Endothelial cell of umbilical vein (primary cell): ENCODE measurements around the gene RFC3. TPM values are rescaled to one million over a fixed set of nuclear protein-coding genes. Genes with fewer than 3 reads are reported as not detected.

Experiments
- BruUV-seq: library from RNA; stranded (reverse); fragments of 400-500 nt; replicated peaks from 2 replicates; lab custom pipeline; 2021; lab: Mats Ljungman, UMichigan
- CTCF ChIA-PET: fragments of 300-600, 350-600 bp; sonication (Branson Sonifier 250); formaldehyde crosslinking; loops from one replicate; lab custom pipeline; 2021; ENCODE audit warnings: antibody characterized with exemption, inconsistent platforms; lab: Charles Lee
- POLR2A ChIA-PET: fragments of 300-600, 350-600 bp; sonication (Branson Sonifier 250); formaldehyde crosslinking; loops from one replicate; lab custom pipeline; 2021; ENCODE audit warnings: antibody characterized with exemption, inconsistent platforms; lab: Charles Lee
- DNase-seq: peaks from one replicate; pipeline ENCODE4 v3.0.0-alpha.2; 2011; ENCODE audit warnings: low read depth, low spot score
- FAIRE-seq: peaks from 2 replicates; lab custom pipeline; 2011; peaks lifted over from hg19 to GRCh38; lab: Jason Lieb, UNC
- H2AFZ ChIP-seq: 2 replicates; pipeline ENCODE4 v1.6.0; 2012; ENCODE audit warnings: low read depth, low read length, control low read depth, inconsistent platforms
- H3K27ac ChIP-seq: 2 replicates; pipeline ENCODE4 v1.5.1; 2011; ENCODE audit warnings: low read depth, mild to moderate bottlenecking, control low read depth, low read length, moderate library complexity; ENCODE audit not compliant: insufficient read depth
- H3K27me3 ChIP-seq, 2 experiments: 2 replicates each; pipeline versions ENCODE4 v1.6.0 to v1.6.1; 2011; ENCODE audit warnings: low read length in 2 of 2, mixed read lengths in 1 of 2; ENCODE audit not compliant: control insufficient read depth in 2 of 2, insufficient read depth in 2 of 2
- H3K36me3 ChIP-seq, 2 experiments: 2 replicates in 1 of 2; 3 replicates in 1 of 2; pipeline ENCODE4 v1.5.1; 2011; ENCODE audit warnings: low read length in 2 of 2, mild to moderate bottlenecking in 1 of 2, moderate library complexity in 1 of 2; ENCODE audit not compliant: control insufficient read depth in 2 of 2, insufficient read depth in 2 of 2; ENCODE audit errors: extremely low read depth in 1 of 2
- H3K4me1 ChIP-seq: 3 replicates; pipeline ENCODE4 v1.5.1; 2011; ENCODE audit warnings: mild to moderate bottlenecking, low read length; ENCODE audit not compliant: control insufficient read depth, insufficient read depth; ENCODE audit errors: extremely low read depth
- H3K4me2 ChIP-seq: 2 replicates; pipeline ENCODE4 v1.6.1; 2011; ENCODE audit warnings: low read length, control low read depth, mixed read lengths; ENCODE audit not compliant: insufficient read depth
- H3K4me3 ChIP-seq, 3 experiments: fragments of 200-600 bp in 1 of 3; sonication (generic), shearing (Covaris generic) in 1 of 3; replicated peaks in 1 of 3; 2 replicates each; pipeline ENCODE4 v1.5.1; 2011 to 2016; ENCODE audit warnings: control low read depth in 3 of 3, low read length in 3 of 3, mild to moderate bottlenecking in 2 of 3, inconsistent platforms in 1 of 3, low read depth in 1 of 3, moderate library complexity in 1 of 3; ENCODE audit not compliant: insufficient read depth in 1 of 3
- H3K79me2 ChIP-seq: 2 replicates; pipeline ENCODE4 v1.6.0; 2012; ENCODE audit warnings: low read length, inconsistent platforms; ENCODE audit not compliant: control insufficient read depth, insufficient read depth
- H3K9ac ChIP-seq: replicated peaks from 2 replicates; pipeline ENCODE3; 2011; ENCODE audit warnings: low read length, control low read depth; ENCODE audit not compliant: insufficient read depth; ENCODE audit errors: extremely low read depth
- H3K9me1 ChIP-seq: replicated peaks from 3 replicates; pipeline ENCODE4 v1.6.0; 2011; ENCODE audit warnings: mild to moderate bottlenecking, low read length; ENCODE audit not compliant: control insufficient read depth, insufficient read depth; ENCODE audit errors: extremely low read depth
- H3K9me3 ChIP-seq: replicated peaks from 2 replicates; pipeline ENCODE4 v1.5.1; 2012; ENCODE audit warnings: low read length, inconsistent platforms; ENCODE audit not compliant: control insufficient read depth, insufficient read depth
- H4K20me1 ChIP-seq: replicated peaks from 2 replicates; pipeline ENCODE3; 2011; ENCODE audit warnings: mild to moderate bottlenecking, low read length; ENCODE audit not compliant: control insufficient read depth, insufficient read depth; ENCODE audit errors: extremely low read depth
- CTCF ChIP-seq, 2 donors: IDR thresholded peaks; 1 replicate in 1 of 2; 2 replicates in 1 of 2; pipeline ENCODE4 v1.5.1; 2011; ENCODE audit warnings: low read length in 2 of 2, mild to moderate bottlenecking in 2 of 2, moderate library complexity in 2 of 2, control low read depth in 1 of 2, inconsistent platforms in 1 of 2, low read depth in 1 of 2; ENCODE audit not compliant: insufficient read depth in 1 of 2; ENCODE audit errors: extremely low read depth in 1 of 2
- EZH2 ChIP-seq: IDR thresholded peaks from 2 replicates; pipeline ENCODE4 v1.6.1; 2012; ENCODE audit warnings: borderline replicate concordance, low read depth, mild to moderate bottlenecking, moderate library complexity, low read length, inconsistent platforms; ENCODE audit not compliant: severe bottlenecking
- FOS ChIP-seq: IDR thresholded peaks from 2 replicates; pipeline ENCODE4 v1.6.1; 2011; ENCODE audit warnings: mild to moderate bottlenecking, low read length, moderate library complexity, borderline replicate concordance; ENCODE audit not compliant: insufficient read depth
- GATA2 ChIP-seq: IDR thresholded peaks from 2 replicates; pipeline ENCODE4 v1.7.0; 2011; ENCODE audit warnings: low read depth, mild to moderate bottlenecking, moderate library complexity, mixed read lengths, low read length; ENCODE audit not compliant: insufficient read length, insufficient read depth
- JUN ChIP-seq: IDR thresholded peaks from 2 replicates; pipeline ENCODE4 v1.6.1; 2011; ENCODE audit warnings: borderline replicate concordance, low read depth; ENCODE audit not compliant: insufficient read length, insufficient read depth
- MAX ChIP-seq: IDR thresholded peaks from 2 replicates; pipeline ENCODE4 v1.6.1; 2011; ENCODE audit not compliant: insufficient read depth, insufficient read length
- MYC ChIP-seq: IDR thresholded peaks from one replicate; pipeline ENCODE4 v1.6.1; 2011; ENCODE audit warnings: mild to moderate bottlenecking, low read depth, low read length
- POLR2A ChIP-seq: IDR thresholded peaks from 2 replicates; pipeline ENCODE4 v1.6.1; 2012; ENCODE audit warnings: low read depth, mild to moderate bottlenecking, control low read depth, low read length
- POLR2AphosphoS5 ChIP-seq: IDR thresholded peaks from 2 replicates; pipeline ENCODE4 v1.6.1; 2012; ENCODE audit warnings: low read depth, mild to moderate bottlenecking, control low read depth, low read length, moderate library complexity; ENCODE audit not compliant: insufficient read depth
- dilution Hi-C: fragments of 300-500 bp; cut with MboI; formaldehyde crosslinking; loops from one replicate; pipeline ENCODE4 v1.15.0; 2019; ENCODE audit warnings: low sequenced_read_pairs; ENCODE audit not compliant: extremely low pct_ligation_motif_present
- intact Hi-C: fragments of 100-400 bp; cut with micrococcal nuclease; formaldehyde crosslinking; loops from one replicate; pipeline ENCODE4 v1.10.0; 2022
- polyA plus RNA-seq, 4 experiments: library from polyadenylated mRNA; depleted of rRNA in 3 of 4; stranded (reverse) in 3 of 4; unstranded in 1 of 4; fragments of >200 nt; gene quantifications; 2 replicates each; pipeline versions ENCODE4 v1.2.1 to v1.2.3, GENCODE V29; 2011 to 2012; ENCODE audit warnings: missing spikeins in 1 of 4
- total RNA-seq: library from RNA; stranded (reverse); gene quantifications from 2 replicates; pipeline ENCODE4 v1.2.3, GENCODE V29; 2021

Gene RFC3
- total and polyA plus RNA-seq, 2 donors (not counting 3 experiments of a cell fraction or from before 2014, with no cell fraction given): 7.3 to 17.9 TPM

DNA sequence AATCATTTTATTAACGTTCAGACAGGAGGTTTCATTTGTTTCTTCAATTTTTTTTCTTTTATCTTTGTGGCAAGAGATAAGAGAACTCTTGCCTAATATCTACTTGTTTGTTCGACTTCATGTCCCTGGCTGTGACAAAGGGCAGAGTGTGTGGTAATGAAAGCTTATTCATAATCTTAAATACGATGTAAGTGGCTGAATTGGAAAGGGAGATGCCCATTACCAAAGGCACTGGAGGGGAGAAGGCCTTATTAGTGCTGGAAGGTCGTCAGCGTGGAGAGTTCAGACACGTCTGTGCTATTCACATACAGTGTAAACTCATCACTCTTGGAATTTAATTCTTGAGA, 54.0 kb downstream of the RFC3 start:
- no peak for DNase-seq
- dilution Hi-C loops: no loop called here

DNA sequence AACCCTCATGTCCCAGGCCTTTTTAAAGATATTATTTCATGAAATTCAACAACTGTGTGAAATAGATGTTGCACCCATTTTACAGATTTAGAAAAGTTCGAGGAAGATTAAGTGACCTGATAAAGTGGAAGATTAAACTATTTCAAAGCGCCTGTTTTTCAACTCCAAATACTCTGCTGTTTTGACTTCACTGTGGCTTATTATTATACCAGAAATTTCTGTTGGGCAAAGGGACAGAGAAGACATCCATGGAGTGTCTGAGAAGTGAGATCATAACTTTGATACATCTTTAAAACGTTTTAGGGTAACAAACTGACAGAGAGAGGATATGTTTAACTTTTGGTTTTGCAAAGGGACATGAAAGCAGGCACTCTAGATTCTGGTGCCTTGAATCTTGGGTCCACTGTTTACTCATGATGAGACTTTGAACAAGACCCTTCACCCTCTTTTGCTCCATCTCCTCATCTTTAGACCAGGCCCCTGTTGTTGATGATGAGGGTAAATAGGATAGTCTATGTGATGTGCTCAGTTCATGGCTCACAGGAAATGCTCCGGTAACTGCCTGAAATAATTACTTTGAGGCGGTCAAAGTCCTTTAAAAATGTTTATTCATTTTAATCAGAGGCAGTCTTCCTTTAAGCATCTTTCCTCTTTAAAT, 55.4 kb downstream of the RFC3 start:
- no peaks in the 10 kb centered on the region for H3K27me3 ChIP-seq
- no peaks in the 10 kb centered on the region for H3K9me3 ChIP-seq
- no peaks in the 10 kb centered on the region for H4K20me1 ChIP-seq
- no peaks in the 10 kb centered on the region for H3K79me2 ChIP-seq
- FAIRE-seq (no peak), DNase-seq (no peak)
- no peak overlapping the region for H2AFZ ChIP-seq
- ChIA-PET CTCF (interaction anchor here (1.3 kb wide), 2 partner anchors 9 to 1291 kb away, joined by 4 to 6 read pairs; no protein-coding TSS in a partner anchor), POLR2A (no interaction called here)
- no peak overlapping the region for H3K4me3 ChIP-seq
- dilution Hi-C loops: no loop called here
- peaks cover 4% of the 10 kb centered on the region for H3K4me1 ChIP-seq
- H3K27ac ChIP-seq: no peak overlapping the region
- no peaks in the 10 kb centered on the region for H3K9me1 ChIP-seq
- no peak overlapping the region for H3K4me2 ChIP-seq
- intact Hi-C loops: no loop called here
- no peak overlapping the region for H3K9ac ChIP-seq
- no peak for TF ChIP-seq FOS
- TF ChIP-seq MAX: no peak
- TF ChIP-seq POLR2AphosphoS5: no peak
- TF ChIP-seq MYC: no peak
- no peak for TF ChIP-seq CTCF (IDR thresholded peaks at IDR 0.05; ENCODE audit: extremely low read depth in 1 of 2, insufficient read depth in 1 of 2, low read depth in 1 of 2, low read length in 2 of 2)
- TF ChIP-seq POLR2A: no peak
- no peak for TF ChIP-seq GATA2
- TF ChIP-seq EZH2: no peak
- TF ChIP-seq JUN: no peak
- H3K36me3 ChIP-seq: no peaks in the 10 kb centered on the region
- BruUV-seq: no TSS peak

More for the DNA sequence above, 54.0 kb downstream of the RFC3 start:
- Histone ChIP-seq H2AFZ (no peak overlapping the region), H3K4me1 (no peaks in the 10 kb centered on the region), H3K79me2 (no peaks in the 10 kb centered on the region), H3K4me3 (no peak overlapping the region), H4K20me1 (no peaks in the 10 kb centered on the region), H3K9me1 (no peaks in the 10 kb centered on the region), H3K9ac (no peak overlapping the region), H3K36me3 (no peaks in the 10 kb centered on the region), H3K27me3 (no peaks in the 10 kb centered on the region), H3K4me2 (no peak overlapping the region), H3K9me3 (no peaks in the 10 kb centered on the region), H3K27ac (no peak overlapping the region)
- no peak for TF ChIP-seq EZH2
- no peak for TF ChIP-seq MYC
- no peak for TF ChIP-seq MAX
- no peak for TF ChIP-seq GATA2
- no peak for TF ChIP-seq JUN
- TF ChIP-seq FOS: no peak
- no TSS peak for BruUV-seq
- intact Hi-C loops: no loop called here
- CTCF ChIA-PET: no interaction called here
- POLR2A ChIA-PET: no interaction called here
- FAIRE-seq: no peak
